IPS-11a (cell line): ENCODE results near the gene SPRED3.

Experiments
- H3K4me3 ChIP-seq: one replicate; pipeline ENCODE4 v1.5.1; 2013; ENCODE audit warnings: low read depth, low read length, control low read depth

Gene SPRED3

GRCh38 chr19:38443458-38443999 is 55.0 kb downstream of the SPRED3 start:
- H3K4me3 ChIP-seq = no peak overlapping the region

- H3K4me3 ChIP-seq = no peak overlapping the region
These were observed 55.5 kb downstream of the SPRED3 start for GRCh38 chr19:38444026-38444425.

GRCh38 chr19:38445362-38445761 is 56.9 kb downstream of the SPRED3 start:
- H3K4me3 ChIP-seq = no peak overlapping the region

GRCh38 chr19:38448225-38448624 is 59.7 kb downstream of the SPRED3 start:
- no peak overlapping the region for H3K4me3 ChIP-seq
